WTC11 (cell line): ENCODE measurements around the gene TMEM145. TPM values are rescaled to one million over a fixed set of nuclear protein-coding genes. Genes with fewer than 3 reads are reported as not detected.

Experiments used
- ATAC-seq: fragments of 200-7000 bp; cut with Tn5 transposase; 2 replicates; pipeline ENCODE4 v1.10.0; 2021; ENCODE audit warnings: mild to moderate bottlenecking, moderate library complexity
- CTCF ChIA-PET: fragments of 300-600 bp; sonication (Branson Sonifier 250); formaldehyde crosslinking; loops from one replicate; lab custom pipeline; 2021; ENCODE audit warnings: antibody characterized with exemption; lab: Charles Lee
- POLR2A ChIA-PET: fragments of 350-600 bp; sonication (Branson Sonifier 250); formaldehyde crosslinking; loops from one replicate; lab custom pipeline; 2021; ENCODE audit warnings: antibody characterized with exemption; lab: Charles Lee
- DNase-seq: peaks from one replicate; pipeline ENCODE4 v3.0.0; 2021; ENCODE audit warnings: low spot score
- H3K27ac Mint-ChIP-seq: 2 replicates; pipeline ENCODE4 v1.8.0; 2021; ENCODE audit warnings: mixed read lengths
- H3K27me3 Mint-ChIP-seq: 2 replicates; pipeline ENCODE4 v1.8.0; 2021; ENCODE audit warnings: low read depth, mild to moderate bottlenecking, moderate library complexity, mixed read lengths
- H3K36me3 Mint-ChIP-seq: 2 replicates; pipeline ENCODE4 v1.8.0; 2021; ENCODE audit warnings: mixed read lengths
- H3K4me1 Mint-ChIP-seq: 2 replicates; pipeline ENCODE4 v1.8.0; 2022; ENCODE audit warnings: mixed read lengths
- H3K4me3 Mint-ChIP-seq: 2 replicates; pipeline ENCODE4 v1.8.0; 2021; ENCODE audit warnings: mild to moderate bottlenecking, moderate library complexity, mixed read lengths
- H3K9me3 Mint-ChIP-seq: 2 replicates; pipeline ENCODE4 v1.8.0; 2021; ENCODE audit warnings: mixed read lengths
- ARID4B ChIP-seq: sonication (generic); formaldehyde crosslinking; IDR thresholded peaks from 2 replicates; pipeline ENCODE4 v1.8.0; 2023; ENCODE audit warnings: missing genetic modification reagents, mild to moderate bottlenecking, borderline replicate concordance
- ATF1 ChIP-seq: sonication (generic); formaldehyde crosslinking; IDR thresholded peaks from 2 replicates; pipeline ENCODE4 v1.8.1; 2023; ENCODE audit warnings: mild to moderate bottlenecking, moderate library complexity, missing genetic modification reagents
- ATF3 ChIP-seq: sonication (generic); formaldehyde crosslinking; conservative IDR thresholded peaks from 2 replicates; pipeline ENCODE4 v1.8.1; 2022; ENCODE audit warnings: mild to moderate bottlenecking, missing genetic modification reagents
- CBFB ChIP-seq: sonication (generic); formaldehyde crosslinking; IDR thresholded peaks from 2 replicates; pipeline ENCODE4 v1.8.1; 2022; ENCODE audit warnings: mild to moderate bottlenecking, low read depth, missing genetic modification reagents
- CREB1 ChIP-seq: sonication (generic); formaldehyde crosslinking; IDR thresholded peaks from 2 replicates; pipeline ENCODE4 v1.8.0; 2023; ENCODE audit warnings: mild to moderate bottlenecking, missing genetic modification reagents
- CTCF ChIP-seq: fragments of 200-600 bp; IDR thresholded peaks from 2 replicates; pipeline ENCODE4 v1.8.0; 2022; ENCODE audit warnings: antibody characterized with exemption
- E2F5 ChIP-seq: sonication (generic); formaldehyde crosslinking; IDR thresholded peaks from 2 replicates; pipeline ENCODE4 v1.8.1; 2022; ENCODE audit warnings: mild to moderate bottlenecking, moderate library complexity, missing genetic modification reagents
- FOXJ3 ChIP-seq: sonication (generic); formaldehyde crosslinking; IDR thresholded peaks from 2 replicates; pipeline ENCODE4 v1.9.0; 2021; ENCODE audit warnings: missing genetic modification reagents, mild to moderate bottlenecking, borderline replicate concordance
- FOXP4 ChIP-seq: sonication (generic); formaldehyde crosslinking; IDR thresholded peaks from 2 replicates; pipeline ENCODE4 v1.8.0; 2022; ENCODE audit warnings: mild to moderate bottlenecking, missing genetic modification reagents
- GRHL2 ChIP-seq: fragments of 250-450 bp; sonication (Bioruptor Pico); IDR thresholded peaks from 2 replicates; pipeline ENCODE4 v1.8.0; 2022; ENCODE audit warnings: mild to moderate bottlenecking, moderate library complexity; ENCODE audit not compliant: insufficient replicate concordance, severe bottlenecking
- MAX ChIP-seq: sonication (generic); formaldehyde crosslinking; IDR thresholded peaks from 2 replicates; pipeline ENCODE4 v1.8.0; 2022; ENCODE audit warnings: mild to moderate bottlenecking, missing genetic modification reagents
- MXD4 ChIP-seq: fragments of 250-450 bp; sonication (Bioruptor Pico); IDR thresholded peaks from 2 replicates; pipeline ENCODE4 v1.8.0; 2021; ENCODE audit warnings: mild to moderate bottlenecking, moderate library complexity, borderline replicate concordance
- MYBL2 ChIP-seq: sonication (generic); formaldehyde crosslinking; IDR thresholded peaks from 2 replicates; pipeline ENCODE4 v1.8.1; 2023; ENCODE audit warnings: mild to moderate bottlenecking, moderate library complexity, missing genetic modification reagents
- NFE2L1 ChIP-seq: sonication (generic); formaldehyde crosslinking; IDR thresholded peaks from 2 replicates; pipeline ENCODE4 v1.8.1; 2023; ENCODE audit warnings: missing genetic modification reagents
- NFYB ChIP-seq: sonication (generic); formaldehyde crosslinking; conservative IDR thresholded peaks from 2 replicates; pipeline ENCODE4 v1.8.0; 2022; ENCODE audit warnings: low read depth, missing genetic modification reagents
- NR2C2 ChIP-seq: sonication (generic); formaldehyde crosslinking; IDR thresholded peaks from 2 replicates; pipeline ENCODE4 v1.8.0; 2022; ENCODE audit warnings: mild to moderate bottlenecking, missing genetic modification reagents
- PRRX2 ChIP-seq: fragments of 250-450 bp; sonication (Bioruptor Pico); IDR thresholded peaks from 2 replicates; pipeline ENCODE4 v1.8.0; 2021; ENCODE audit warnings: mild to moderate bottlenecking
- RELA ChIP-seq: sonication (generic); formaldehyde crosslinking; IDR thresholded peaks from 2 replicates; pipeline ENCODE4 v1.8.1; 2022; ENCODE audit warnings: missing genetic modification reagents, mild to moderate bottlenecking, borderline replicate concordance
- SMAD4 ChIP-seq: sonication (generic); formaldehyde crosslinking; IDR thresholded peaks from 2 replicates; pipeline ENCODE4 v1.8.0; 2022; ENCODE audit warnings: mild to moderate bottlenecking, missing genetic modification reagents
- TCF7 ChIP-seq: sonication (generic); formaldehyde crosslinking; IDR thresholded peaks from 2 replicates; pipeline ENCODE4 v1.8.0; 2022; ENCODE audit warnings: mild to moderate bottlenecking, low read depth, missing genetic modification reagents, moderate library complexity
- TEAD1 ChIP-seq: sonication (generic); formaldehyde crosslinking; IDR thresholded peaks from 2 replicates; pipeline ENCODE4 v1.8.0; 2022; ENCODE audit warnings: mild to moderate bottlenecking, missing genetic modification reagents
- ZMAT4 ChIP-seq: fragments of 250-450 bp; sonication (Bioruptor Pico); IDR thresholded peaks from 2 replicates; pipeline ENCODE4 v1.9.0; 2021; ENCODE audit warnings: mild to moderate bottlenecking
- ZNF138 ChIP-seq: sonication (generic); formaldehyde crosslinking; conservative IDR thresholded peaks from 2 replicates; pipeline ENCODE4 v1.8.1; 2022; ENCODE audit warnings: mild to moderate bottlenecking, moderate library complexity, missing genetic modification reagents
- ZNF423 ChIP-seq: fragments of 250-450 bp; sonication (Bioruptor Pico); IDR thresholded peaks from 2 replicates; pipeline ENCODE4 v2.1.2; 2022; ENCODE audit warnings: mild to moderate bottlenecking, moderate library complexity
- total RNA-seq: library from RNA; stranded (reverse); gene quantifications from 3 replicates; pipeline ENCODE4 v1.2.3, GENCODE V29; 2021
- TF ChIP-seq, protein P1 (sequence below): sonication (generic); formaldehyde crosslinking; IDR thresholded peaks from 2 replicates; pipeline ENCODE4 v1.8.1; 2022; ENCODE audit warnings: missing genetic modification reagents, borderline replicate concordance

Gene TMEM145
- total RNA-seq, 1 experiment from 2014 or later: 6.9 TPM

DNA sequence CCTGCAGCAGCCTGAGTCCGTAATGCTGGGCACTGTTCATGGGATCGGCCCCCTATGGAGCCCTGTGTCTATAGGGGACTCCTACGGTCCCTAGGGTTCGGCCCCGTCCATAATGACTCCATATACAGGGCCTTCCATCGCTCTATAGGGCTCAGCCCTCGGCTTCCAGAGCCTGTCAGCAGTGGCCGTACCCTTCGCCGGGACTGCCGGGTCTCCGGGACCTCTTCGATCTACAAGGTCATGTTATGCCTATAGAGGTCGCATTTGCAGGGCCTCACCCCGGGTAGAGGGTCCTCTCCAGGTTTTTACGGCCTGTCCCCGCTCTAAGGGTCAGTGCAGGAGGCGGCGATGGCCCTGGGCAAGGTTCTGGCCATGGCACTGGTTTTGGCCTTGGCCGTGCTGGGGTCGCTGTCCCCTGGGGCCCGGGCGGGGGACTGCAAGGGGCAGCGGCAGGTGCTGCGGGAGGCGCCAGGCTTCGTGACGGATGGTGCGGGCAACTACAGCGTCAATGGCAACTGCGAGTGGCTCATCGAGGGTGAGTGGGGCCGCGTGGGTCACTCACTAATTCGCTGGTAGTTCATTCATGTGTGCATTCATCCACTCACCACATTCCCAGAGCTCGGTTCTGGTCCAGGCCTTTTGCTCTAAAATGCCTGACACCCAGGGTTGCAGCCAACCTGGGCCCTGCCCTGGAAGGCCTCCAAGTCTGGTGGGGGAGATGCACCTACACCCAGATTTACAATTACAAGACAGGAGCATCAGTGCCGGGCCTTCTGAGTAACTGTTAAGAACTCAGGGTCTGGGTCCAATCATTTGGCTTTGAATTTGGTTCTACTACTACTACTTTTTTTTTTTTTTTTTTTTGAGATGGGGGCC is 13.0 kb downstream of the TMEM145 start:
- ATAC-seq (peak; percentile 2), DNase-seq (peak; percentile 52)
- Mint-ChIP-seq H3K36me3 (no peaks in the 10 kb centered on the region), H3K9me3 (no peaks in the 10 kb centered on the region), H3K27ac (no peak overlapping the region), H3K27me3 (peaks cover 31% of the 10 kb centered on the region), H3K4me3 (peak overlapping the region; percentile 95)
- CTCF ChIA-PET: no interaction called here
- POLR2A ChIA-PET: no interaction called here
- TF ChIP-seq MXD4 (CRISPR knock-in tag) (no peak), ZNF423 (CRISPR knock-in tag) (no peak), E2F5 (CRISPR knock-in tag) (peak; percentile 7; the same call in 1 of the 2 replicates), ATF1 (CRISPR knock-in tag) (no peak), NFYB (CRISPR knock-in tag) (no peak), CREB1 (CRISPR knock-in tag) (no peak), SMAD4 (0 out of 2 replicates have a peak, but pooled peaks have one; percentile 32), ARID4B (no peak), MAX (CRISPR knock-in tag) (no peak), GRHL2 (no peak), ZNF138 (CRISPR knock-in tag) (no peak), RELA (CRISPR knock-in tag) (peak; percentile 43; the same call in 1 of the 2 replicates), NR2C2 (CRISPR knock-in tag) (no peak), FOXJ3 (CRISPR knock-in tag) (no peak), PRRX2 (CRISPR knock-in tag) (no peak), TCF7 (CRISPR knock-in tag) (no peak), FOXP4 (CRISPR knock-in tag) (no peak), CTCF (no peak), ATF3 (CRISPR knock-in tag) (no peak), MYBL2 (no peak), NFE2L1 (CRISPR knock-in tag) (no peak), TEAD1 (CRISPR knock-in tag) (no peak), ZMAT4 (CRISPR knock-in tag) (no peak), CBFB (CRISPR knock-in tag) (no peak)
- TF ChIP-seq, protein P1, sequence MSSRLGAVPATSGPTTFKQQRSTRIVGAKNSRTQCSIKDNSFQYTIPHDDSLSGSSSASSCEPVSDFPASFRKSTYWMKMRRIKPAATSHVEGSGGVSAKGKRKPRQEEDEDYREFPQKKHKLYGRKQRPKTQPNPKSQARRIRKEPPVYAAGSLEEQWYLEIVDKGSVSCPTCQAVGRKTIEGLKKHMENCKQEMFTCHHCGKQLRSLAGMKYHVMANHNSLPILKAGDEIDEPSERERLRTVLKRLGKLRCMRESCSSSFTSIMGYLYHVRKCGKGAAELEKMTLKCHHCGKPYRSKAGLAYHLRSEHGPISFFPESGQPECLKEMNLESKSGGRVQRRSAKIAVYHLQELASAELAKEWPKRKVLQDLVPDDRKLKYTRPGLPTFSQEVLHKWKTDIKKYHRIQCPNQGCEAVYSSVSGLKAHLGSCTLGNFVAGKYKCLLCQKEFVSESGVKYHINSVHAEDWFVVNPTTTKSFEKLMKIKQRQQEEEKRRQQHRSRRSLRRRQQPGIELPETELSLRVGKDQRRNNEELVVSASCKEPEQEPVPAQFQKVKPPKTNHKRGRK (CRISPR knock-in tag): no peak
- TF ChIP-seq, all 79 proteins: peak for 3
- peaks cover 27% of the 10 kb centered on the region for H3K4me1 Mint-ChIP-seq
